ENCODE data around the gene ADAMTS2.

Gene ADAMTS2

GRCh38 chr5:179343021-179343718 lies 2.1 kb downstream of the ADAMTS2 start:
- DNase-seq, result no peak

DNA sequence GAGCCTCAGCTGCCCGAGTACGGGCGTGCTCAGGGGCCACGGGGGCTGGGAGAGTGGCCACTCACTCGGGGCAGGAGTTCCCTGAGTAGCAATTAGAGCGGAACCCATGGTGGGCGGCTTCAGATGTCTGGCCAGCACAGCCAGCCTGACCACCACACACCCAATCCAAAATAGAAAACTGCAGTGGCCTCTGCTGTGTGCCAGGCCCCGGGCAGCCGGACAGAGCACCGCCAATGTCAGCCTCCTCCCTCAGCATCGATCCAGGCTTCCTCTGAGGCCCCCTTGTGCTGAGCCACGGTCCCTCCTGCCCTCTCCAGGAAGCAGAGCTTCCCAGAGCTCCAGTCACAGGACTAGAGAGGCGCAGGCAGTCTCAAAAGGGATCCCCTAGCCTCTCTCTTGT lies 2.7 kb downstream of the ADAMTS2 start:
- peak; percentile 44 for DNase-seq

DNA sequence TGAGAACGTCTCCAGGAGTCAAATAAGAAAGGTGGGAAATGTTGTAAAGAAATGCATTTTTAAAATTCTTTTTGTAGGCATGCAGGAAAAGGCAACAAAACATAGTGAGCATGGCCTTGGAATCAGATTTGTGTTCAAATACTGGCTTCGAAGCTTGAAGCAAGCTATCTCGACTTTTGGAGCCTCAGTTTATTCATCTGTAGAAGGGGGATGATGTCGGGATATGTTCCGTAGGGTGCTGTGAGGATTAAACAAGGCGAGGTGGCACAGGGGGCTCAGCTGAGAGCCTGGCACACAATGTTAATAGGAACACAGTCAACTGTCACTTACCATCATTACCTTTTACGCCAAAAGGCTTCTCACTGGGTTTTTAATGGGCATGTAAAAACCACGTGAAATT lies 4.8 kb downstream of the ADAMTS2 start:
- DNase-seq, result no peak

GRCh38 chr5:179339996-179340395 lies 5.3 kb downstream of the ADAMTS2 start:
- DNase-seq, result no peak

DNA sequence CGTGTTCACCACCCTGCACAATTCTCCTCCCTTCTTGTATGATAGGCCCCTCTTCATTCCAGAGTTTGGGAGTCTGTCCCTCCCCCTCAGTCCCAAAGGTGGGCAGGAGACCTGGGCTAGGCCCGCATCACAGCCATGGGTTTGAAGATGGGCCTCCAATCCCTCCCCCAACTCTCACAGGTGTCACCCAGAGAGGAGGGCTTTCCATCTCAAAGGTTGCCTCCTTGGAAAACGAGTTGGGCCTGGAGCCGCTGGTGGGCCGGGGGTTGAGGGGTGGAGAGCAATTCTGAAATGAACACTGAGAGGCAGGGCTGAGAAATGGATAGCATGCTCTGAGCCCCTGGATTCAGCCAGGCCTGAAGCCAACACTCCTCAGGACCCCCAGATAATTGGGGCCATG lies 6.2 kb downstream of the ADAMTS2 start:
- no peak for DNase-seq

- no peak for DNase-seq
Observed at GRCh38 chr5:179337796-179338676, 7.2 kb downstream of the ADAMTS2 start.

GRCh38 chr5:179336871-179337795 lies 8.1 kb downstream of the ADAMTS2 start:
- no peak for DNase-seq

GRCh38 chr5:179336126-179336870 lies 9.0 kb downstream of the ADAMTS2 start:
- no peak for DNase-seq

- DNase-seq, result no peak
Observed at GRCh38 chr5:179333796-179334761, 11.2 kb downstream of the ADAMTS2 start.

GRCh38 chr5:179332741-179333290 lies 12.4 kb downstream of the ADAMTS2 start:
- no peak for DNase-seq

DNA sequence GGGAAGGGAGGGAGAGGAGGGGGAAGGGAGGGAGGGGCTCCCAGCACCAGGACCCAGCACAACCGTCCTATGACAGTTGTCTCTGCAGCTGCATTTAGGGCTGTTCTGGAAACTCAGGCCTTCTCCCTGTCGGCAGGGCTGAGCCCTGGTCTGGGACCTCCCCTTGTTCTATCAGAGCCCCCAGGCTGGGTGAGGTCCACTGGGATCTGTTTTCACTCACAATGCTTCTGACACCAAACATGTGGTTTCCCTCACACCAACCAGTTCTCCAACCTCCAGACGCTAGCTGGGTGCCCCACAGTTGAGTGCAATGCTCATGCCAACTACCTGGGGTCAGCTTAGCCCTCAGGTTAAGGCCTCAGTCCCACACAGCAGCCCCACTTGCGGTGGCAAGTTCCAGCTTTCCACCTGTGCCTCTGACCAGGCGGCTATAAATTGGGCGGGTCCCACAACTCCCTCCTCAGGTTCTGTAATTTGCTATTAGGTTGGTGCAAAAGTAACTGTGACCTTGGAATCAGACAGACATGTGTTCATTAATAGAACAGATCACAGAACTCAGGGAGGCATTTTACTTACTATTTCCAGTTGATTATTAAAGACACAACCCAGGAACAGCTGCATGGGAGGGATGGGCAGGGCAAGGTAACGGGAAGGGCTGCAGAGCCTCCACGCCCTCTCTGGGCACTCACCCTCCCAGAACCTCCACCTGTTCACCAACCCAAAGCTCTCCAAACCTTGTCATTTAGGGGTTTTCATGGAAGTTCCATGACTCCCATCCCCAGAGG lies 13.5 kb downstream of the ADAMTS2 start:
- DNase-seq, result no peak

GRCh38 chr5:179330186-179330900 lies 14.9 kb downstream of the ADAMTS2 start:
- no peak for DNase-seq

DNA sequence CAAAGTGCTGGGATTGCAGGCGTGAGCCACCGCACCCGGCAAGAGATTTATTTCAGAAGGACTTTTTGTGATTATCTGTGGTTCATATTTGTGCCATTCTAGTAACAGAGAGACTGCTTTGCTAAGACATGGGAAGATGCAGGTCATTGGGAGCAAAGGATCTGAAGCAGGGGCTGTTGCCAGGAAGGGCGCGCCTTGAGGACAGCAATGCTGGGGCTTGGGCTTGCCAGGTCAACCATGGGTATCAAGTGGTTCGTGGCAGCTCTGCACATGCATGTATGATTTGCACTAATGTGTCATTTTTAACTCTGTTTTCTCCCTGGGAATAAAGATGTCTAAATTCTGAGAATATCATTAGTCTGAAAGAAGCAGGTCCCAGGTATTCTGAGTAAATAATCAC lies 17.0 kb downstream of the ADAMTS2 start:
- no peak for DNase-seq

DNA sequence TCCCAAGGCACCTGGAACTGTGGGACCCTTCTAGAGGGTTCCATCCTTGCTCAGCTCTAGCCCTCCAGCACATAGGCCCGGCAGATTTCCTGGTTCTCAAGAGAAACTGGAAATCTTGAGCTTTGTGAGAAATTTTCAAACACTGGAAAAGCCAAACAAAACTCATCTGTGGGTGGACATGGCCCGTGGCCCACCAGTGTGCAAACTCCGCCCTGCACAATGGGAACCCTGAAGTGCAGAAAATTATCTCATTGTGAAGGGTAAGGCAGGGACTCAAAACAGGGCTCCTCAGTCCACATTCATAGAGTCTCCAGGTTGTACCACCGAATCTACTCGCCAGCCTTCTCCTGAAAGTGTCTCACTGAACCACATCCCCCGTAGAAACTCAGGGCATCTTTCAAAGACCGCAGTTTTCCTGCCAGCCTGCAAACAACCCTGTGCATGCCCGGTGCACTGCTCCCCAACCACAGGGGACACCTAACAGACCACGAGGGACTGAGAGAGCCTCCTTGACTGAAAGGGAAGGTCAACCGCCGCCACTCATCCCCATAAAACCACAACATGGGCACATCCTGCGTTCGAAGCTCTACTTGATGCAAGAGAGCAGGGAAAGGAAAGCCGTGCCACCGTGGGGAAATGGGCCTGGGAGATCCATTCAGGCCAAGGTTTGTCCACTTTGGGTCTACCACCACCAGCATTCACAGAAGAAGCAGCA lies 18.1 kb downstream of the ADAMTS2 start:
- DNase-seq, result no peak

GRCh38 chr5:179326122-179326927 lies 18.9 kb downstream of the ADAMTS2 start:
- DNase-seq, result peak; percentile 86

DNA sequence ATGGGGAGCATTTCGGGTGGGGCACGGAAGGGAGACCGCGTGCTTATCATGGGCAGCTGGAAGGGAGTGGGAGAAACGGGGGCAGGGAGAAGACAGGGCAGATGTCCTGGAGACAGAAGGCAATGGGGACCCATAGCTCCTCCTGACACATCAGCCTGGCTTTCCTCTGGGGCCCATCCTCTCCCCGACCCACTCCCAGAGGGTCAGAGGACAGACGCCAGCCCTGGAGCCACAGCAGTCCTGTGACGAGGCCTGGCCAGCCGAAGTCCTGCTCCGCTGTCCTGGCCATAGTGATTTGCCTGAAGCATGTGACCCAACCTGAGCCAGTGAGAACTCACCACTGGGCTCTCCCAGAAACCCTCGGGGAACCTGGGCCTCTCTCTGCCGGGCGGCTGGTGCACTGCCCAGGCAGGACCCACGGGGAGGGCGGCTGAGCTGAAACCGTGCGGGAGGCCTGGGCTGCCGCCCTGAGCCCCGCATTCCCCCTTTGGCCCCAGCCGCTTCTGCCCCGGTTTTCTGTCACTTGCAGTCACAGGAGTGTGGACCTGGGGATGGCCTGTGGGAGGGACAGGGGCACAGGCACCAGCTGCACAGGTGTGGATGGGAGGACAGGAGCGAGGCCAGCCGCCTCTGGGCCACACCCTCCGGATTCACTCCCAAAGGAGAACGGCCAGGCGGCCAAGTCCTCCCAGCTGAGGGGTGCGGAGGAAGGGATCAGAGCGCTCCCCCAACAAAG lies 19.8 kb downstream of the ADAMTS2 start:
- no peak for DNase-seq

- DNase-seq, result no peak
Observed at GRCh38 chr5:179324760-179325295, 20.4 kb downstream of the ADAMTS2 start.
